GM12878 (cell line): Measurements from ENCODE around the gene EPB41L2. TPM values are rescaled to one million over a fixed set of nuclear protein-coding genes. Genes with fewer than 3 reads are reported as not detected.

Experiments used
- KLF5 ChIP-seq: fragments of 450-650 bp; IDR thresholded peaks from 2 replicates; pipeline ENCODE4 v1.6.1; 2014; ENCODE audit warnings: mild to moderate bottlenecking; ENCODE audit not compliant: partially characterized antibody
- SP1 ChIP-seq: IDR thresholded peaks from one replicate; pipeline ENCODE4 v1.6.1; 2011; ENCODE audit warnings: low read depth, low read length
- ZBTB40 ChIP-seq: fragments of 450-650 bp; IDR thresholded peaks from 2 replicates; pipeline ENCODE4 v1.6.1; 2016; ENCODE audit warnings: mild to moderate bottlenecking, moderate library complexity, borderline replicate concordance
- polyA plus RNA-seq, 11 experiments: library from polyadenylated mRNA; depleted of rRNA in 4 of 11; unstranded in 6 of 11; stranded (reverse) in 5 of 11; fragments of >200 nt; fragmentation: Nextera tagmentation in 4 of 11; fragmentation: Illumina TruSeq in 1 of 11; extraction: Ambion mirVana in 4 of 11; extraction: Trizol in 1 of 11; gene quantifications; 1 replicate in 1 of 11; 2 replicates in 10 of 11; pipeline versions ENCODE4 v1.2.1 to v1.2.3, GENCODE V29; 2011 to 2016; ENCODE audit warnings: inconsistent platforms in 2 of 11, missing spikeins in 2 of 11, low read depth in 1 of 11
- total RNA-seq, 4 experiments: library from RNA; depleted of rRNA in 3 of 4; stranded (reverse); fragments of >200 nt in 3 of 4; fragmentation: Illumina TruSeq in 1 of 4; extraction: Trizol in 1 of 4; gene quantifications; 2 replicates each; pipeline versions ENCODE4 v1.2.1 to v1.2.3, GENCODE V29; 2013 to 2021
- TF ChIP-seq, protein P1 (sequence below): fragments of 450-650 bp; IDR thresholded peaks from 2 replicates; pipeline ENCODE4 v1.6.1; 2017; ENCODE audit warnings: mild to moderate bottlenecking, moderate library complexity

Gene EPB41L2
- total and polyA plus RNA-seq, 10 of the 15 experiments (the other 5 are each of a cell fraction or from before 2014, with no cell fraction given), result 7.4 to 41.6 (median 19.0) TPM

DNA sequence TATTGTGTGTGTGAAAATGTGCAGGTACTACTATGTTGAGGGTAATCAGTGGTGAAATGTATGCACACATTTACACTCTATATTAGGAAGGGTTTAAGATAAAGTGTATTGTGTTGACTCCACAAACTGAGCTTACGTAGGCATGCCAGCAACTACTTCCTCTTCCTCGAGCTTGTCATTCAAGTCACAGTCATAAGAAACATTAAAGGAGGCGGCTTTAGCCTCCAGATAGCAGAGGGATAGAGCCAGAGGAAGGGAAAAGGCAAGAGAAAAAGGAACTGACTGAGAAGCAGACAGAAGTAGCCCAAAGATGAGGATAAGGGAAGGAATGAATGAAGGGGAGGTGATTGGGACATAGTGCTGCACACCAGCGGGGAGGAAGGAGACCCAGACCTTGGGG is 180.7 kb downstream of the EPB41L2 start (continued):
- TF ChIP-seq ZBTB40, result no peak
- TF ChIP-seq SP1, result no peak
- no peak for TF ChIP-seq KLF5
- TF ChIP-seq, protein P1, sequence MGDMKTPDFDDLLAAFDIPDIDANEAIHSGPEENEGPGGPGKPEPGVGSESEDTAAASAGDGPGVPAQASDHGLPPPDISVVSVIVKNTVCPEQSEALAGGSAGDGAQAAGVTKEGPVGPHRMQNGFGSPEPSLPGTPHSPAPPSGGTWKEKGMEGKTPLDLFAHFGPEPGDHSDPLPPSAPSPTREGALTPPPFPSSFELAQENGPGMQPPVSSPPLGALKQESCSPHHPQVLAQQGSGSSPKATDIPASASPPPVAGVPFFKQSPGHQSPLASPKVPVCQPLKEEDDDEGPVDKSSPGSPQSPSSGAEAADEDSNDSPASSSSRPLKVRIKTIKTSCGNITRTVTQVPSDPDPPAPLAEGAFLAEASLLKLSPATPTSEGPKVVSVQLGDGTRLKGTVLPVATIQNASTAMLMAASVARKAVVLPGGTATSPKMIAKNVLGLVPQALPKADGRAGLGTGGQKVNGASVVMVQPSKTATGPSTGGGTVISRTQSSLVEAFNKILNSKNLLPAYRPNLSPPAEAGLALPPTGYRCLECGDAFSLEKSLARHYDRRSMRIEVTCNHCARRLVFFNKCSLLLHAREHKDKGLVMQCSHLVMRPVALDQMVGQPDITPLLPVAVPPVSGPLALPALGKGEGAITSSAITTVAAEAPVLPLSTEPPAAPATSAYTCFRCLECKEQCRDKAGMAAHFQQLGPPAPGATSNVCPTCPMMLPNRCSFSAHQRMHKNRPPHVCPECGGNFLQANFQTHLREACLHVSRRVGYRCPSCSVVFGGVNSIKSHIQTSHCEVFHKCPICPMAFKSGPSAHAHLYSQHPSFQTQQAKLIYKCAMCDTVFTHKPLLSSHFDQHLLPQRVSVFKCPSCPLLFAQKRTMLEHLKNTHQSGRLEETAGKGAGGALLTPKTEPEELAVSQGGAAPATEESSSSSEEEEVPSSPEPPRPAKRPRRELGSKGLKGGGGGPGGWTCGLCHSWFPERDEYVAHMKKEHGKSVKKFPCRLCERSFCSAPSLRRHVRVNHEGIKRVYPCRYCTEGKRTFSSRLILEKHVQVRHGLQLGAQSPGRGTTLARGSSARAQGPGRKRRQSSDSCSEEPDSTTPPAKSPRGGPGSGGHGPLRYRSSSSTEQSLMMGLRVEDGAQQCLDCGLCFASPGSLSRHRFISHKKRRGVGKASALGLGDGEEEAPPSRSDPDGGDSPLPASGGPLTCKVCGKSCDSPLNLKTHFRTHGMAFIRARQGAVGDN, result no peak
